DND-41 (cell line): ENCODE data around the gene ZNF343.

Experiments used
- EZH2 ChIP-seq: IDR thresholded peaks from 3 replicates; pipeline ENCODE4 v1.6.1; 2012; ENCODE audit warnings: borderline replicate concordance, low read depth, mild to moderate bottlenecking, moderate library complexity, low read length, inconsistent platforms; ENCODE audit not compliant: severe bottlenecking
- TF ChIP-seq, protein P1 (sequence below): IDR thresholded peaks from 2 replicates; pipeline ENCODE4 v1.5.1; 2012; ENCODE audit warnings: borderline replicate concordance, low read length, moderate library complexity, mild to moderate bottlenecking; ENCODE audit not compliant: poor library complexity, severe bottlenecking; ENCODE audit errors: extremely low read depth

DNA sequence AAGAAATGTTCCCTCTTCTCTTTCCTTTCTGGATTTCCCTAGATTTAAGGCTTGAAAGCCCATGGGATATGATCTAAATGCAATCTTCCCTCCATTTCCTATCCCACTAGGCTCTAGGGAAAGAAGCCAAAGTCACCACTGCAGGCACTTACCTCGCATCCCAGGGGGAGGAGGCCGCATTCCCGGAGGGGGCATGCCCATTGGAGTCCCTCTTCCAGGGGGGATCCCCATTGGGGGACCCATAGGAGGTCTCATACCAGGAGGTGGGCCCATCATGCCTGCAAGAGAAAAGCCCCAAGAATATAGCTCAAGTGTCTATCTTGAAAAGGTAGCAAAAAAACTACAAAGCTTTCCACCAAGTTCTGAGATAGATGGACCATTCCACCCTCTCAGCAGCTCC is 46.2 kb downstream of the ZNF343 start:
- TF ChIP-seq, protein P1, sequence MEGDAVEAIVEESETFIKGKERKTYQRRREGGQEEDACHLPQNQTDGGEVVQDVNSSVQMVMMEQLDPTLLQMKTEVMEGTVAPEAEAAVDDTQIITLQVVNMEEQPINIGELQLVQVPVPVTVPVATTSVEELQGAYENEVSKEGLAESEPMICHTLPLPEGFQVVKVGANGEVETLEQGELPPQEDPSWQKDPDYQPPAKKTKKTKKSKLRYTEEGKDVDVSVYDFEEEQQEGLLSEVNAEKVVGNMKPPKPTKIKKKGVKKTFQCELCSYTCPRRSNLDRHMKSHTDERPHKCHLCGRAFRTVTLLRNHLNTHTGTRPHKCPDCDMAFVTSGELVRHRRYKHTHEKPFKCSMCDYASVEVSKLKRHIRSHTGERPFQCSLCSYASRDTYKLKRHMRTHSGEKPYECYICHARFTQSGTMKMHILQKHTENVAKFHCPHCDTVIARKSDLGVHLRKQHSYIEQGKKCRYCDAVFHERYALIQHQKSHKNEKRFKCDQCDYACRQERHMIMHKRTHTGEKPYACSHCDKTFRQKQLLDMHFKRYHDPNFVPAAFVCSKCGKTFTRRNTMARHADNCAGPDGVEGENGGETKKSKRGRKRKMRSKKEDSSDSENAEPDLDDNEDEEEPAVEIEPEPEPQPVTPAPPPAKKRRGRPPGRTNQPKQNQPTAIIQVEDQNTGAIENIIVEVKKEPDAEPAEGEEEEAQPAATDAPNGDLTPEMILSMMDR = no peak
- TF ChIP-seq EZH2 = no peak
